ENCODE data around the gene ZNF385C. TPM values are rescaled to one million over a fixed set of nuclear protein-coding genes. Genes with fewer than 3 reads are reported as not detected.

ZNF385C gene
- polyA plus RNA-seq, 2 of the 4 experiments (the other 2 are of a cell fraction) = 0.13 to 0.61 TPM

DNA sequence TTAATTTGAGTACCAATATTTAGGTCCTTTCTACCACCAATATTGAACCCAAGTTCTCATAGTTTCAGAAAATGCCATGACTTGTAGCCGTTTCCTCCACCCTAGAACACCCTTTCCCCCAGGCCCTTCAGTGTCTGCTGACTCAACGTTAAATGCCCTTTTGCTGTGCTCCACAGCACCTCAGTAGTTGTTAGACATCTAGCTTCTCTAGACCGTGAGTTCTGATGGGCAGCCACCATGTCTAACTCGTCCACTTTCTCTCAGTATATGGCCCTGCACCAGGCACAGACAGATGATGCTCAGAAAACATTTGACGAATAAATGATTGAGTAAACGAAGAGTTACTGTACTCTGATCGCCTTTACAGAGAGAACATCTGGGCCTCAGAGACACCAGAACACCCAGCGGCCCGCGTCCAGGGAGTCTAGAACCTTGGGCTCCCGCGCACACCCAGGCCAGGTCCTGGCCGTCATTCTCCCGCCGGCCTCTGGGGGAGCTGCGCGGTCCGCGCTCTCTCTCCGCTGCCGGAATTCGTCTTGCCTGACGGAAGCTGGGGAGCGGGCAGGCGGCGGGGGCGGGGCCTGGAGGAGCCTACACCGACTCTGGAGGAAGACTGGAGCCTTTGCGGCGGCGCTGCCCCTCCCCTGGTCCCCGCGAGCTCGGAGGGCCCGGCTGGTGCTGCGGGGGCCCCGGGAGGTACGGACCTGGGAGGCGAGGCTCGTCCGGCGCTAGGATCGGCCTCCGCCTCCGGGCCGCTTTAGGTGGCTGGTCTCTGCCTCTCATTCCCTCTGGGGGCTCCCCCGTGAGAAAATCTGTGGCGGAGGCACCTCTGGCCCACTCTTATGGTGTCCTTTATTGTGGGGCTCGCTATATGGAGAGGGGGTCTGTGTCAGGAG is 78.5 kb downstream of the ZNF385C start, which contains the start of gene NKIRAS2:
TSS of gene NKIRAS2 (plus strand) at position 582 of the 896 bp plus-strand sequence. CDS start 1,488 bp downstream, outside the sequence.
- DNase-seq (ENCODE audit: low read depth in 1 of 2, low spot score in 1 of 2) (peak; percentile 94 to 98), ATAC-seq (peak; percentile 72 to 80), FAIRE-seq (no peak)
- Histone ChIP-seq H3K4me1 (peaks cover 40% of the 10 kb centered on the region), H3K9me3 (no peaks in the 10 kb centered on the region), H3K27ac (peak within 1 kb of the TSS; percentile 92 to 93), H3K4me2 (peak within 1 kb of the TSS; percentile 73), H3K4me3 (peak within 1 kb of the TSS; percentile 93)
- 14% methylated on average over 22 of the region's 49 CpGs for WGBS (ENCODE audit: missing lambda C conversion rate)
- ChIA-PET CTCF (interaction anchor here (0.5 to 19.4 kb wide), 29 partner anchors 10 to 549 kb away, joined by 3 to 658 read pairs (median 5); partner anchors contain the start of genes CNP, DHX58, HSPB9 and KAT2A), POLR2A (interaction anchor here (0.6 to 2.3 kb wide), 8 partner anchors 11 to 260 kb away, joined by 3 to 5 read pairs (median 4); partner anchors contain the start of genes CNP and ODAD4)
- TF ChIP-seq POLR2A (IDR thresholded peaks at IDR 0.05; ENCODE audit: low read length) (peak; percentile 73), HEYL (CRISPR knock-in tag; IDR thresholded peaks at IDR 0.05) (no peak), RFX5 (IDR thresholded peaks at IDR 0.05) (no peak), MAFK (IDR thresholded peaks at IDR 0.05; ENCODE audit: partially characterized antibody) (peak; percentile 65), FOSL2 (IDR thresholded peaks at IDR 0.05) (no peak), FOSL2 (CRISPR knock-in tag; IDR thresholded peaks at IDR 0.05) (0 out of 2 replicates have a peak, but pooled peaks have one; percentile 22), HOXB13 (CRISPR knock-in tag; IDR thresholded peaks at IDR 0.05; ENCODE audit: low read depth) (peak; percentile 35; the same call in 1 of the 2 replicates), KDM5A (IDR thresholded peaks at IDR 0.05) (0 out of 2 replicates have a peak, but pooled peaks have one; percentile 21), ZC3H11A (IDR thresholded peaks at IDR 0.05) (no peak), EHMT2 (IDR thresholded peaks at IDR 0.05; ENCODE audit: low read depth) (peak; percentile 85), BHLHE40 (IDR thresholded peaks at IDR 0.05; ENCODE audit: low read depth, low read length) (no peak), HDAC2 (IDR thresholded peaks at IDR 0.05) (no peak), HOXB5 (CRISPR knock-in tag; IDR thresholded peaks at IDR 0.05) (0 out of 2 replicates have a peak, but pooled peaks have one; percentile 60), GATA3 (IDR thresholded peaks at IDR 0.05; ENCODE audit: borderline replicate concordance) (peak; percentile 31; the same call in 1 of the 2 replicates), MAZ (IDR thresholded peaks at IDR 0.05; ENCODE audit: borderline replicate concordance, low read depth, low read length) (0 out of 2 replicates have a peak, but pooled peaks have one; percentile 72), ZFP36 (IDR thresholded peaks at IDR 0.05; ENCODE audit: borderline replicate concordance, partially characterized antibody) (no peak), SMC3 (IDR thresholded peaks at IDR 0.05) (0 out of 3 replicates have a peak, but pooled peaks have one; percentile 12), JUN (IDR thresholded peaks at IDR 0.05) (peak in 1 of 2 experiments; percentile 92; a peak in 4 of 5 replicates)
- TF ChIP-seq, protein P1, sequence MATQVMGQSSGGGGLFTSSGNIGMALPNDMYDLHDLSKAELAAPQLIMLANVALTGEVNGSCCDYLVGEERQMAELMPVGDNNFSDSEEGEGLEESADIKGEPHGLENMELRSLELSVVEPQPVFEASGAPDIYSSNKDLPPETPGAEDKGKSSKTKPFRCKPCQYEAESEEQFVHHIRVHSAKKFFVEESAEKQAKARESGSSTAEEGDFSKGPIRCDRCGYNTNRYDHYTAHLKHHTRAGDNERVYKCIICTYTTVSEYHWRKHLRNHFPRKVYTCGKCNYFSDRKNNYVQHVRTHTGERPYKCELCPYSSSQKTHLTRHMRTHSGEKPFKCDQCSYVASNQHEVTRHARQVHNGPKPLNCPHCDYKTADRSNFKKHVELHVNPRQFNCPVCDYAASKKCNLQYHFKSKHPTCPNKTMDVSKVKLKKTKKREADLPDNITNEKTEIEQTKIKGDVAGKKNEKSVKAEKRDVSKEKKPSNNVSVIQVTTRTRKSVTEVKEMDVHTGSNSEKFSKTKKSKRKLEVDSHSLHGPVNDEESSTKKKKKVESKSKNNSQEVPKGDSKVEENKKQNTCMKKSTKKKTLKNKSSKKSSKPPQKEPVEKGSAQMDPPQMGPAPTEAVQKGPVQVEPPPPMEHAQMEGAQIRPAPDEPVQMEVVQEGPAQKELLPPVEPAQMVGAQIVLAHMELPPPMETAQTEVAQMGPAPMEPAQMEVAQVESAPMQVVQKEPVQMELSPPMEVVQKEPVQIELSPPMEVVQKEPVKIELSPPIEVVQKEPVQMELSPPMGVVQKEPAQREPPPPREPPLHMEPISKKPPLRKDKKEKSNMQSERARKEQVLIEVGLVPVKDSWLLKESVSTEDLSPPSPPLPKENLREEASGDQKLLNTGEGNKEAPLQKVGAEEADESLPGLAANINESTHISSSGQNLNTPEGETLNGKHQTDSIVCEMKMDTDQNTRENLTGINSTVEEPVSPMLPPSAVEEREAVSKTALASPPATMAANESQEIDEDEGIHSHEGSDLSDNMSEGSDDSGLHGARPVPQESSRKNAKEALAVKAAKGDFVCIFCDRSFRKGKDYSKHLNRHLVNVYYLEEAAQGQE (IDR thresholded peaks at IDR 0.05) = no peak
- TF ChIP-seq, protein P2, sequence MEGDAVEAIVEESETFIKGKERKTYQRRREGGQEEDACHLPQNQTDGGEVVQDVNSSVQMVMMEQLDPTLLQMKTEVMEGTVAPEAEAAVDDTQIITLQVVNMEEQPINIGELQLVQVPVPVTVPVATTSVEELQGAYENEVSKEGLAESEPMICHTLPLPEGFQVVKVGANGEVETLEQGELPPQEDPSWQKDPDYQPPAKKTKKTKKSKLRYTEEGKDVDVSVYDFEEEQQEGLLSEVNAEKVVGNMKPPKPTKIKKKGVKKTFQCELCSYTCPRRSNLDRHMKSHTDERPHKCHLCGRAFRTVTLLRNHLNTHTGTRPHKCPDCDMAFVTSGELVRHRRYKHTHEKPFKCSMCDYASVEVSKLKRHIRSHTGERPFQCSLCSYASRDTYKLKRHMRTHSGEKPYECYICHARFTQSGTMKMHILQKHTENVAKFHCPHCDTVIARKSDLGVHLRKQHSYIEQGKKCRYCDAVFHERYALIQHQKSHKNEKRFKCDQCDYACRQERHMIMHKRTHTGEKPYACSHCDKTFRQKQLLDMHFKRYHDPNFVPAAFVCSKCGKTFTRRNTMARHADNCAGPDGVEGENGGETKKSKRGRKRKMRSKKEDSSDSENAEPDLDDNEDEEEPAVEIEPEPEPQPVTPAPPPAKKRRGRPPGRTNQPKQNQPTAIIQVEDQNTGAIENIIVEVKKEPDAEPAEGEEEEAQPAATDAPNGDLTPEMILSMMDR (IDR thresholded peaks at IDR 0.05) = peak; percentile 86
- TF ChIP-seq, protein P3, sequence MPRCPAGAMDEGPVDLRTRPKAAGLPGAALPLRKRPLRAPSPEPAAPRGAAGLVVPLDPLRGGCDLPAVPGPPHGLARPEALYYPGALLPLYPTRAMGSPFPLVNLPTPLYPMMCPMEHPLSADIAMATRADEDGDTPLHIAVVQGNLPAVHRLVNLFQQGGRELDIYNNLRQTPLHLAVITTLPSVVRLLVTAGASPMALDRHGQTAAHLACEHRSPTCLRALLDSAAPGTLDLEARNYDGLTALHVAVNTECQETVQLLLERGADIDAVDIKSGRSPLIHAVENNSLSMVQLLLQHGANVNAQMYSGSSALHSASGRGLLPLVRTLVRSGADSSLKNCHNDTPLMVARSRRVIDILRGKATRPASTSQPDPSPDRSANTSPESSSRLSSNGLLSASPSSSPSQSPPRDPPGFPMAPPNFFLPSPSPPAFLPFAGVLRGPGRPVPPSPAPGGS (IDR thresholded peaks at IDR 0.05) = peak; percentile 71; the same call in 1 of the 3 replicates
- TF ChIP-seq, protein P4, sequence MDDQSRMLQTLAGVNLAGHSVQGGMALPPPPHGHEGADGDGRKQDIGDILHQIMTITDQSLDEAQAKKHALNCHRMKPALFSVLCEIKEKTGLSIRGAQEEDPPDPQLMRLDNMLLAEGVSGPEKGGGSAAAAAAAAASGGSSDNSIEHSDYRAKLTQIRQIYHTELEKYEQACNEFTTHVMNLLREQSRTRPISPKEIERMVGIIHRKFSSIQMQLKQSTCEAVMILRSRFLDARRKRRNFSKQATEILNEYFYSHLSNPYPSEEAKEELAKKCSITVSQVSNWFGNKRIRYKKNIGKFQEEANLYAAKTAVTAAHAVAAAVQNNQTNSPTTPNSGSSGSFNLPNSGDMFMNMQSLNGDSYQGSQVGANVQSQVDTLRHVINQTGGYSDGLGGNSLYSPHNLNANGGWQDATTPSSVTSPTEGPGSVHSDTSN (IDR thresholded peaks at IDR 0.05) = peak; percentile 38; the same call in 1 of the 2 replicates
- TF ChIP-seq, protein P5, sequence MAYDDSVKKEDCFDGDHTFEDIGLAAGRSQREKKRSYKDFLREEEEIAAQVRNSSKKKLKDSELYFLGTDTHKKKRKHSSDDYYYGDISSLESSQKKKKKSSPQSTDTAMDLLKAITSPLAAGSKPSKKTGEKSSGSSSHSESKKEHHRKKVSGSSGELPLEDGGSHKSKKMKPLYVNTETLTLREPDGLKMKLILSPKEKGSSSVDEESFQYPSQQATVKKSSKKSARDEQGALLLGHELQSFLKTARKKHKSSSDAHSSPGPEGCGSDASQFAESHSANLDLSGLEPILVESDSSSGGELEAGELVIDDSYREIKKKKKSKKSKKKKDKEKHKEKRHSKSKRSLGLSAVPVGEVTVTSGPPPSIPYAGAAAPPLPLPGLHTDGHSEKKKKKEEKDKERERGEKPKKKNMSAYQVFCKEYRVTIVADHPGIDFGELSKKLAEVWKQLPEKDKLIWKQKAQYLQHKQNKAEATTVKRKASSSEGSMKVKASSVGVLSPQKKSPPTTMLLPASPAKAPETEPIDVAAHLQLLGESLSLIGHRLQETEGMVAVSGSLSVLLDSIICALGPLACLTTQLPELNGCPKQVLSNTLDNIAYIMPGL (CRISPR knock-in tag; IDR thresholded peaks at IDR 0.05; ENCODE audit: borderline replicate concordance) = no peak; the same call in 1 of the 2 replicates
- TF ChIP-seq, protein P6, sequence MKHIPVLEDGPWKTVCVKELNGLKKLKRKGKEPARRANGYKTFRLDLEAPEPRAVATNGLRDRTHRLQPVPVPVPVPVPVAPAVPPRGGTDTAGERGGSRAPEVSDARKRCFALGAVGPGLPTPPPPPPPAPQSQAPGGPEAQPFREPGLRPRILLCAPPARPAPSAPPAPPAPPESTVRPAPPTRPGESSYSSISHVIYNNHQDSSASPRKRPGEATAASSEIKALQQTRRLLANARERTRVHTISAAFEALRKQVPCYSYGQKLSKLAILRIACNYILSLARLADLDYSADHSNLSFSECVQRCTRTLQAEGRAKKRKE (CRISPR knock-in tag; IDR thresholded peaks at IDR 0.05; ENCODE audit: low read depth) = no peak
- TF ChIP-seq, protein P7, sequence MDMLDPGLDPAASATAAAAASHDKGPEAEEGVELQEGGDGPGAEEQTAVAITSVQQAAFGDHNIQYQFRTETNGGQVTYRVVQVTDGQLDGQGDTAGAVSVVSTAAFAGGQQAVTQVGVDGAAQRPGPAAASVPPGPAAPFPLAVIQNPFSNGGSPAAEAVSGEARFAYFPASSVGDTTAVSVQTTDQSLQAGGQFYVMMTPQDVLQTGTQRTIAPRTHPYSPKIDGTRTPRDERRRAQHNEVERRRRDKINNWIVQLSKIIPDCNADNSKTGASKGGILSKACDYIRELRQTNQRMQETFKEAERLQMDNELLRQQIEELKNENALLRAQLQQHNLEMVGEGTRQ (IDR thresholded peaks at IDR 0.05) = no peak
- TF ChIP-seq, protein P8, sequence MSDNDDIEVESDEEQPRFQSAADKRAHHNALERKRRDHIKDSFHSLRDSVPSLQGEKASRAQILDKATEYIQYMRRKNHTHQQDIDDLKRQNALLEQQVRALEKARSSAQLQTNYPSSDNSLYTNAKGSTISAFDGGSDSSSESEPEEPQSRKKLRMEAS (IDR thresholded peaks at IDR 0.05) = peak; percentile 88
